Stimulated activated naive CD4-positive, alpha-beta T cell treated with Interleukin-2 at 50 U/mL for 16 hours (primary cell): ENCODE measurements around the gene TMC3.
"Not testable (repeated sequence)": the region's sequence is repeated elsewhere in the genome, so short reads cannot be mapped to it uniquely, and the experiment has no call there.

Source experiments
- DNase-seq: peaks from one replicate; lab custom pipeline; 2025; lab: John Stamatoyannopoulos, UW

Gene TMC3

GRCh38 chr15:81346611-81347010 lies 27.4 kb downstream of the TMC3 start:
- DNase-seq, result no peak

GRCh38 chr15:81343371-81343770 lies 30.6 kb downstream of the TMC3 start:
- no peak for DNase-seq

- no peak for DNase-seq
Observed at GRCh38 chr15:81341351-81341750, 32.7 kb downstream of the TMC3 start.

- DNase-seq, result no peak
Observed at GRCh38 chr15:81339851-81340250, 34.2 kb downstream of the TMC3 start.

- DNase-seq, result no peak
Observed at GRCh38 chr15:81339321-81339720, 34.7 kb downstream of the TMC3 start.

GRCh38 chr15:81338170-81339007 lies 35.6 kb downstream of the TMC3 start:
- no peak for DNase-seq

GRCh38 chr15:81337713-81338157 lies 36.3 kb downstream of the TMC3 start:
- no peak for DNase-seq

GRCh38 chr15:81337241-81337640 lies 36.8 kb downstream of the TMC3 start:
- DNase-seq, result no peak

- DNase-seq, result no peak
Observed at GRCh38 chr15:81336568-81336967, 37.4 kb downstream of the TMC3 start.

GRCh38 chr15:81335631-81336030 lies 38.4 kb downstream of the TMC3 start:
- DNase-seq, result no peak

- DNase-seq, result no peak
Observed at GRCh38 chr15:81334768-81335435, 39.1 kb downstream of the TMC3 start.

DNA sequence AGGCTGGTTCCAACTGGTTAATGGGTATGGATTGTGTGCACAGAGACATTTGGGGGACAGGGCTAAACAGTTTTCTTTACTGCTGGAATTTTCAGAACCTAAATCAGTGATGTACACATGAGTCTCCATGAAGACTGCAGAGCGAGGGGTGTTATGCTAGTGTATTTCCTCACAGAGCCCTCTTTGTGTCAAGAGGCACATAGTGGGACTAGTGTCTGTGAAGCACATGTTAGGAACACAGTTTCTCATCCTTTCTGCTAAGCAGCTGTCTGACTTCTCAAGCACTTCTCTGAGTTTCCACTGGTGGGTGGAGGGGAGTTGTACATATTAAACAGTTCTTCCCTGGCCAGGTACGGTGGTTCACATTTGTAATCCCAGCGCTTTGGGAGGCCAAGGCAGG lies 40.6 kb downstream of the TMC3 start:
- no peak for DNase-seq

- DNase-seq, result no peak
Observed at GRCh38 chr15:81332326-81332725, 41.7 kb downstream of the TMC3 start.

DNA sequence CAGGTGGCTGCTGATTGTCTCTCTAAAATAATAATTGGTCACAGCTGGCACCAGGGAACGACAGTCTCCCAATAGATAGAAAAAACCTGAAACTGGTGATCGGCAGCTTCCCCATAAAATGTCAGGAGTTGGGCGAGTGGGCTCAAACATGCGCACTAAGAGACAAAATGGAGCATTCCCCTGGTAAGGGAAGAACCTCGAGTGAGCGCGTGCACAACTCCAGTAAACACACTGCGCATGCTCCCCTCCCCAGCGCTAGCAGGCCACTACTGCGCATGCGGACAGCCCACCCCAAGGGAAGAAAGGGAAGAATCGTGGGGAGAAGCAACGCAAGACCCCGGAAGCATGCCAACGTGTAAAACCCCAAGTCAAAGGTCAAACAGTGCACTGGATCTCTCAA lies 42.4 kb downstream of the TMC3 start:
- DNase-seq, result no peak

DNA sequence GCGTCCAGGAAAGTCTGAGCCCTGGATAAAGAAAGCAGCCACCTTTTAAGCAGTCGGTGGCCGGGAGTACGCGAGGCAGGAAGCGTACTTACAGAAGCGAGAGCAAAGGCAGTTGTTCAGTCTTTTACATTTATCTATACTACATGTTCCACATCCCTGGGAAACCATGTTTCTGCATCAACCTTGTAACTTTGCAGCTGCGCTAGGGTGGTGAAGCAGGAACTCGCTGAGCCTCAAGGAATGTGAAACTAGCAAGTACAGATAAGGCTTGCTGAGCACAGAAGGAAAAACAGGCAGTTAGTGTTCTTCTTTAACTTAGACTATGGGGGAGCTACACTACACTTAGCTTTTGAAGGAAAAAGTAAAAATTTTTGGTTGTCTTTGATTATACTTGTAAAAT lies 42.9 kb downstream of the TMC3 start:
- not testable (repeated sequence) for DNase-seq

GRCh38 chr15:81330366-81331090 lies 43.5 kb downstream of the TMC3 start:
- no peak for DNase-seq

DNA sequence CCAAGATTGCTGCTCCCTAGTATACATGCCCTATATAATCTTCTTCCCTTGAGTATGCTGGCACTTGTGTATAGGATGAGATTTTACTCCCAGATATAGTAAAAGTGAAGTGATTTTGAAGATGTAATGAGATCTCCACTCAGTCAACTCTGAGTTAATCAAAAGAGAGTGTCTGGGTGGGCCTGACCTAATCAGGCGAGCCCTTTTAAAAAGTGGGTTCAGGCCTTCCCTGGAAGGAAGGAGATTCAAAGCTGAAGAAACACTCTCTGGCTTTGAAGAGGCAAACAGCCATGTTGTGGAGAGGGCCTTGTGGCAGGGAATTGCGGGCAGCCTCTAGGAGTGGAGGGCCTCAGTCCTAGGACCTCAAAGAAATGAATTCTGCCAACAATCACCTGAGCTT lies 44.6 kb downstream of the TMC3 start:
- no peak for DNase-seq

- no peak for DNase-seq
Observed at GRCh38 chr15:81327516-81327915, 46.5 kb downstream of the TMC3 start.

- no peak for DNase-seq
Observed at GRCh38 chr15:81326466-81327212, 47.4 kb downstream of the TMC3 start.

DNA sequence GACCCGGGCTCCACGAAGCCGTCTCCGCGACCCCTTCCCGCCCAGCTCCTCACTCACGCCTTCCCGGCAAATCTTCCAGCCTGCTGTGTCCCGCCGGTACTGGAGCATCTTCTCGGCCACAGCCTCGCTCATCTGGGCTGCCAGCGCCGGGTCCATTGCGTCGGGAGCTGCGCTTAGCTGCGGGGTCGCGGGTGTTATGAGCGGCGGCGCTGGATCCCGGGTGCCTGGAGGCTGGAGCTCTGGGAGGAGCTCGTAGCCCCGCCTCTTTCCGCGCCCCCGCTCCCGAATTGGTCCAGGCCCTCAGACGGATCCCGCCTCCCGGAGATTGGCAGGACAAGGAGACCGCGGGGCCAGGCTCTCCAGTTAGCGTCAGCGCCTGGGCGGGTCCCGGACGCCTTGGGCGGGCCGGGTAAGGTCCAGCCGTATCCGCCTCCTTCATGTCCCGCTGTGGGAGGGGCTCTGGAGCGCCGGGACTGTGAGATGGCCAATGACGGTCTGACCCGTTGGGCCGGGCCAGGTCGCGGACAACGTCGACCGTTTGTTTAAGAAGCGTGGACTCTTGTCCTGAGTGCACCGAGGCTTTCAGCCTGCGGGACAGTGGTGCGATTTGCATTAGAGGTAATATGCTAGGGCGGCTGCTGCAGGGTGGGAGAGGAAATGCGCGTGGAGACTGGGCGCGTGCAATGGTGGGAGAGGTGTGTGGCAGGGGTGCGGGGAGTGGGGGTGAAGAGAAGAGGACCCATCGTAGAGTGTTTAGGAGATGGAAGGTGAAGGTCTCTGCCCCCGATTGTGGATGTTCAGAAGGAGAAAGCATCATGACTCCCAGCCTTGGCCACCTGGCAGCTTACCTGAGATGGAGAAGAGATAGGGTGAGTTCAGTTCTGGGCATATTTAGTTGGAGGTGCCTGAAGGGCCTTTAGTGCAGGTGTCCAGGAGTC lies 49.8 kb downstream of the TMC3 start, which contains the start of gene STARD5:
Gene STARD5 (minus strand): TSS at position 198 of the 938 bp plus-strand sequence. CDS start 42 bp downstream, at position 156.
- peak; percentile 97 for DNase-seq

- DNase-seq, result no peak
Observed at GRCh38 chr15:81323559-81323943, 50.5 kb downstream of the TMC3 start.
